HEK293 (cell line): ENCODE measurements around the gene AFF3.

Experiments
- SP2 ChIP-seq: fragments of 450-650 bp; formaldehyde crosslinking; IDR thresholded peaks from 2 replicates; pipeline ENCODE4 v1.5.1; 2016; ENCODE audit warnings: missing biosample characterization, missing genetic modification characterization
- ZBTB1 ChIP-seq: fragments of 450-650 bp; formaldehyde crosslinking; IDR thresholded peaks from 2 replicates; pipeline ENCODE4 v1.5.1; 2016; ENCODE audit warnings: missing biosample characterization, missing genetic modification characterization
- ZBTB8A ChIP-seq: fragments of 450-650 bp; formaldehyde crosslinking; IDR thresholded peaks from 2 replicates; pipeline ENCODE4 v1.5.1; 2016; ENCODE audit warnings: missing biosample characterization, missing genetic modification characterization
- ZNF791 ChIP-seq: fragments of 450-650 bp; formaldehyde crosslinking; IDR thresholded peaks from 2 replicates; pipeline ENCODE4 v1.5.1; 2016; ENCODE audit warnings: missing biosample characterization, missing genetic modification characterization
- TF ChIP-seq, protein P1 (sequence below): fragments of 450-650 bp; formaldehyde crosslinking; IDR thresholded peaks from 2 replicates; pipeline ENCODE4 v1.5.1; 2016; ENCODE audit warnings: missing biosample characterization, missing genetic modification characterization

DNA sequence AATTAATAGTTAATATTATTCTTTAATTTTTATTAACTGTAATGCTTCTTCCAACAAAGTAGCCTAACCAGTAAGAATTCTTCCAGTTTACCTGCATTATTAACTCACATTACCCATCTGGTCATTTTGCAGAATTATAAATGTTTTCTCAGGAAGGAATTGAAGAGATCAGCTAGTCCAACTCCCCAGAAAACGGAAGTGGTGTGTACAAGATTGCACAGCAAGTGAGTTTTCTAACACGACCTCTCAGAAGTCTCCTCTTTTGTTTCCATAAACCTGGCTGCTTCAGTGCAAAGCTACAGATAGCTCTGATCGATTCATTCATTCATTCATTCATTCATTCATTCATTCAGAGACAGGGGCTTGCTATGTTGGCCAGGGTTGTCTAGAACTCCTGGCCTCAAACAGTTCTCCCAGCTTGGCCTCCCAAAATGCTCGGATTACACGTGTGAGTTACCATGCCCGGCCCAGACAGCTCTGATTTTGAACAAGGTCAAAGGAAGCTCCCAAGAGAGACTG lies 523.8 kb downstream of the AFF3 start:
- TF ChIP-seq SP2 (tag by site-specific recombination) (no peak), ZNF791 (tag by site-specific recombination) (no peak), ZBTB1 (tag by site-specific recombination) (no peak), ZBTB8A (tag by site-specific recombination) (no peak)
- TF ChIP-seq, protein P1, sequence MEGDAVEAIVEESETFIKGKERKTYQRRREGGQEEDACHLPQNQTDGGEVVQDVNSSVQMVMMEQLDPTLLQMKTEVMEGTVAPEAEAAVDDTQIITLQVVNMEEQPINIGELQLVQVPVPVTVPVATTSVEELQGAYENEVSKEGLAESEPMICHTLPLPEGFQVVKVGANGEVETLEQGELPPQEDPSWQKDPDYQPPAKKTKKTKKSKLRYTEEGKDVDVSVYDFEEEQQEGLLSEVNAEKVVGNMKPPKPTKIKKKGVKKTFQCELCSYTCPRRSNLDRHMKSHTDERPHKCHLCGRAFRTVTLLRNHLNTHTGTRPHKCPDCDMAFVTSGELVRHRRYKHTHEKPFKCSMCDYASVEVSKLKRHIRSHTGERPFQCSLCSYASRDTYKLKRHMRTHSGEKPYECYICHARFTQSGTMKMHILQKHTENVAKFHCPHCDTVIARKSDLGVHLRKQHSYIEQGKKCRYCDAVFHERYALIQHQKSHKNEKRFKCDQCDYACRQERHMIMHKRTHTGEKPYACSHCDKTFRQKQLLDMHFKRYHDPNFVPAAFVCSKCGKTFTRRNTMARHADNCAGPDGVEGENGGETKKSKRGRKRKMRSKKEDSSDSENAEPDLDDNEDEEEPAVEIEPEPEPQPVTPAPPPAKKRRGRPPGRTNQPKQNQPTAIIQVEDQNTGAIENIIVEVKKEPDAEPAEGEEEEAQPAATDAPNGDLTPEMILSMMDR (tag by site-specific recombination): no peak
